Globus pallidus (tissue), 1 donor: ENCODE data around the gene TRIM68.

Source experiments
- DNase-seq: peaks from one replicate; pipeline ENCODE4 v3.0.0-alpha.2; 2015; ENCODE audit warnings: low spot score

Gene TRIM68

GRCh38 chr11:4606231-4607015 lies 1.6 kb downstream of the TRIM68 start:
- no peak for DNase-seq

DNA sequence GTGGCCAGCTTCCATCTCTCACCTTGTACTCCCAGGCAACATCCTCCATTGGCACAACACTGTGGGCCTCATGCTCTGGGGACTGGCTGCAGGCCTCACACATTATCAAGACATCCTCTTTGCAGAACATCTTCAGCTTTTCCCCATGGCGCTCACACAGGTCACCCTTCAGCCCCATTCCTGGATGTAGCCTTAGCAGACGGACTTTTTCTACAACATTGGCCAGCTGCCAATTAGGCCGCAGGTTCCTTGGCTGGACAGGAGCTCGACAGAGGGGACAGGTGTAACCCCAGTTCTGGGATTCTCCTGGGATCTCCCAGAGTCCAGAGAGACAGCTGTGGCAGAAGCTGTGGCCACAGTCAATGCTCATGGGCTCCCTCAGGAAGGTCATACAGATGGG lies 3.0 kb downstream of the TRIM68 start:
- no peak for DNase-seq

- DNase-seq: no peak
Measured at GRCh38 chr11:4593739-4594138, 14.3 kb downstream of the TRIM68 start, which contains the start of gene OR52I1. OR52I1 (plus strand) TSS chr11:4594039; CDS start chr11:4594039, 0 bp downstream.

DNA sequence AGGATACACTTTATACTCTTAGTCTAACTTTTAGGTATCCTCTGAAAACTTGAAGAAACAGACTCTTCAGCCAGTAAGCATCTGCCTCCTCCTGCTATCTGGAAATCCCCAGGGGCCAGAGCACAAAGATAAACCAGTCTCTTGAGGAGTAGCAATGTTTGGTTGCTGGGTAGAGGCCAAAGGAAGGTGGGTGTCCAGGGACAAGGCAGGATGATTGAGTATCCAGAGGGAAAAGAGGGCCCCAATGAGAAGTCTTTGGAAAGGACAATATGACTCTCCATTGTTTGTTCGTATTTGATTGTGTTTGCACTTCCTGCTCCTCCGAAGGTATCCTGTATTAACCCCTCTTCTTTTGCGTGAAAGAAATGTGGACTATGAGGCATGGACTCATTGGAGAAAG lies 19.0 kb downstream of the TRIM68 start:
- no peak for DNase-seq

DNA sequence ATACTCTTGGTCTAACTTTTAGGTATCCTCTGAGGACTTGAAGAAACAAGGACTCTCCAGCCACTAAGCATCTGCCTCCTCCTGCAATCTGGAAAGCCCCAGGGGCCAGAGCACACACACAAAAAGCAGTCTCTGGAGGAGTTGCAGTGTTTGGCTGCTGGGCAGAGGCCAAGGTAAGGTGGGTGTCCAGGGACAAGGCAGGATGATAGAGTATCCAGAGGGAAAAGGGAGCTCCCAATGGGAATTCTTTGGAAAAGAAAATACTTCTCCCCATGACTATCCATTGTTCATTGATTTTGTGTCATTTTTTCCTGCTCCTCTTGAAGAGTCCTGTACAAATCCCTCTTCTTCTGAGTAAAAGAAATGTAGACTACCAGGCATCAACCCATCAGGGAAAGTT lies 26.6 kb downstream of the TRIM68 start, which contains the start of gene OR52I2:
Gene OR52I2 (plus strand): TSS at position 301 of the 400 bp plus-strand sequence.
- no peak for DNase-seq

GRCh38 chr11:4580124-4580523 lies 27.9 kb downstream of the TRIM68 start:
- no peak for DNase-seq

GRCh38 chr11:4578624-4579023 lies 29.4 kb downstream of the TRIM68 start:
- no peak for DNase-seq

DNA sequence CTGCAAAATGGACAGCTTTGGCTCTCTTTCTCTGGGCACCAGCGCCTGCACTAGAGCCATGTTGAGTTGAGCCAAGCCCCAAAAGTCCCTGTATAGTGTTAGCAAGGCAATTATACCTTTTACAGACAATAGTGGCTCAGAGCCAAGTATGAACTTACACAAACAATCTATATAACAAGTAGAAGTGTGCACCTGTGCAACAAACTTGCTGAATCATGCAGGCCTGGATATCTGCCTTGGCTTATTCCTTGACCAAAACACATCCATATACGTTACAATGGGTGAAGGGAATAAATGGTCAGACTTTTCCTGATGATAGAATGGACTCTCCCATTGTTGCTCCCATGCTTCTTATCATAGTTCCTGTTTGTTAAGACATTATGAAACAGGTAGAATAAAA lies 30.3 kb downstream of the TRIM68 start:
- DNase-seq: no peak

GRCh38 chr11:4576880-4577279 lies 31.2 kb downstream of the TRIM68 start:
- DNase-seq: no peak

DNA sequence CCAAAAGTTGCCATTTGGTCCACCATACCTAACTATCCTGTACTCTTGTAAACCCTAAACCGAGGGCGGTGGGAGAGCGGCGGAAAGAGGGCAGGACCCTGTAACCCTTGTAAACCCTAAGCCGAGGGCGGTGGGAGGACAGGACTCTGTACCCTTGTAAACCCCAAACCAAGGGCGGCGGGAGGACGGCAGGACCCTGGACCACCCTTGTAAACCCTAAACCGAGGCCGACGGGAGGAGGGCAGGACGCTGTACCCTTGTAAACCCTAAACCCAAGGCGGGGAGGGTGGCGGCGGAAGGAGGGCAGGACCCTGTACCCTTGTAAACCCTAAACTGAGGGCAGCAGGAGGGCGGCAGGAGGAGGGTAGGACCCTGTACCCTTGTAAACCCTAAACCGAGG lies 39.0 kb downstream of the TRIM68 start:
- no peak for DNase-seq

GRCh38 chr11:4565371-4565770 lies 42.7 kb downstream of the TRIM68 start:
- no peak for DNase-seq

GRCh38 chr11:4560467-4560866 lies 47.6 kb downstream of the TRIM68 start:
- DNase-seq: no peak

GRCh38 chr11:4559527-4560440 lies 48.2 kb downstream of the TRIM68 start:
- no peak for DNase-seq

GRCh38 chr11:4551346-4551979 lies 56.6 kb downstream of the TRIM68 start:
- no peak for DNase-seq
